SHP77 treated with DMSO at 0.1 percent for 48 hours (cell line): ENCODE results near the gene PTGDR.

Source experiments
- DNase-seq: peaks from one replicate; lab custom pipeline; 2025; lab: John Stamatoyannopoulos, UW

The PTGDR gene

GRCh38 chr14:52265253-52265652 lies 2.2 kb upstream of the PTGDR start:
- DNase-seq, result no peak

GRCh38 chr14:52266179-52266578 lies 1.3 kb upstream of the PTGDR start:
- DNase-seq, result no peak

GRCh38 chr14:52266782-52267181 lies 716 bp upstream of the PTGDR start:
- DNase-seq, result no peak

DNA sequence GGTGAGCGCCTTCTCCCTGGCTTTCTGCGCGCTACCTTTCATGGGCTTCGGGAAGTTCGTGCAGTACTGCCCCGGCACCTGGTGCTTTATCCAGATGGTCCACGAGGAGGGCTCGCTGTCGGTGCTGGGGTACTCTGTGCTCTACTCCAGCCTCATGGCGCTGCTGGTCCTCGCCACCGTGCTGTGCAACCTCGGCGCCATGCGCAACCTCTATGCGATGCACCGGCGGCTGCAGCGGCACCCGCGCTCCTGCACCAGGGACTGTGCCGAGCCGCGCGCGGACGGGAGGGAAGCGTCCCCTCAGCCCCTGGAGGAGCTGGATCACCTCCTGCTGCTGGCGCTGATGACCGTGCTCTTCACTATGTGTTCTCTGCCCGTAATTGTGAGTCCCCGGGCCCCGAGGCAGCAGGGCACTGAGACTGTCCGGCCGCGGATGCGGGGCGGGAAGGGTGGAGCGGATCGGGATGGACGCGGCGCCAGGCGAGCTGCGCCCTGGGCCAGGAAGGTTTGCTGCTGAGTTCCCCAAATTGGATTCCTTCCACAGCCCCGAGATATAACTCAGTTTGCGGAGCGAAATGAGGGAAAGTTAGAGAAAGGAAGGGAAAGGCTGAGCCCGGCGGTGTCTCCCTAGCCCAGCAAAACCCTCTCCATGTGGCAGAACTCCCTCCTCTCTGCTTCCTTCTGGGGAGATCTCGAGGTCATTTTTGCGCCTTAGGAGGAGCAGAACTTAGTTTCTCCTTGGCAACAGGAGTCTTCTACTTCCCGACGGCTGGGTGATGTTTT lies 972 bp downstream of the PTGDR start:
- DNase-seq, result no peak

DNA sequence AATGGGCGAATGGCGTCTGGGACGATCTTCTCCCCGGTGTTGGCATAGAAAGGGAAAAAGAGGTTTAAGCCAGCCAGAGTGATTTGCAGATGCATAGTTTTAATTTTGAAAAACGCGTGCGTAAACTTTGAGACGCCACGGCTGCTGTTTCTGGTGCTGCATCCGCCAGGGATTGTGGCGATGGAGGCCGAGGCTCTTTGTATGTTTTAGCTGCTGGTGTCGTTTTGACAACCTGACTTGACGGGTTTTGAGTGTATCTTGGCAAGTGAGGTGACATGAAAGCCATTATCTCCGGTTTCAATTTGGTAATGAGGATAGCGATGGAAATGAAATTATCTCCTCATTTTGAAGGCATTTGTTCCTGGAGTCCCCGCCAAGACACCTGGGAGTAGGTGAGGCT lies 1.6 kb downstream of the PTGDR start:
- no peak for DNase-seq

DNA sequence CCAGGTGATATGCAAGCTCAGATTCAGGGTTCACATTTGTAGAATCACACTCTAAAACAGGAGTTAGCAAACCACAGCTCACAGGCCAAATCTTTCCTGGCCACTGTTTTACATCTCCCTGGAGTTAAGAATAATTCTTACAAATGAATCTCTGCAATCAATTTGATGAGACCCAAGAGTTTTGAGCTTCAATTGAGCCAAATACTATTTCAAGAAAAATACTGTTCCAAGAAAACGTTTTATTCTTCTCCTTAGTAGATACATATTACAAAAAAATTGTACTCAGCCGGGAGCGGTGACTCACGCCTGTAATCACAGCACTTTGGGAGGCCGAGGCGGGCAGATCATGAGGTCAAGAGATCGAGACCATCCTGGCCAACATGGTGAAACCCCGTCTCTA lies 2.5 kb downstream of the PTGDR start:
- no peak for DNase-seq

DNA sequence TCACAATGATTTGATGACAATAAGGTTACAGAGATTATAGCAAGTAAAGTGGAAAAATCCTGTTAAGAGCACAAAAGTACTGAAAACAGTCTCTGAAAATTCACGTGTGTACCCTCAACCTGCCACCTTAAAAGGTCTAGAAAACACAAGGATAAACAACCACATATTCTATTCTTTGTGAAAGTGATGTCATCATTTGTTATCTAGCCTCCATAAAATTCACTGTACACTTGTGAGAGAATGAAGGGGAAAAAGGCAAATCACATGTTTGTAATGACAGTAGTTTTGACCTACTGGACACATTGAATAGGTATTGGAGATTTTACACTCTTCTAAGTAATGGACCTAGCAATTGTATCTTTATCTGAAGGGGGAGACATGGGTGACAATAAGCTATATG lies 4.0 kb downstream of the PTGDR start:
- DNase-seq, result no peak

GRCh38 chr14:52272375-52272774 lies 4.9 kb downstream of the PTGDR start:
- no peak for DNase-seq

DNA sequence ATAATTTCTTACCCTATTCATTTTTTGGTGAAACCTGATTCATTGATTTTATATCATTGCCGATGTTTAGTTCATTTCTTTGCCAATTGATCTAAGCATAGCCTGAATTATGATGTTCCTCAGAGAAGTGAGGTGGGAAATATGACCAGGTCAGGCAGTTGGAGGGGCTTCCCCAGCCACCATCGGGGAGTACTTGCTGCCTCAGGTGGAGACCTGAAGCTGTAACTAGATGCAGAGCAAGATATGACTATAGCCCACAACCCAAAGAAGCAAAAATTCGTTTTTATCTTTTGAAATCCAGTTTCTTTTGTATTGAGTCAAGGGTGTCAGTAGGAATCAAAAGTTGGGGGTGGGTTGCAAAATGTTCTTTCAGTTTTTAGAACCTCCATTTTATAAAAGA lies 7.9 kb downstream of the PTGDR start:
- no peak for DNase-seq

DNA sequence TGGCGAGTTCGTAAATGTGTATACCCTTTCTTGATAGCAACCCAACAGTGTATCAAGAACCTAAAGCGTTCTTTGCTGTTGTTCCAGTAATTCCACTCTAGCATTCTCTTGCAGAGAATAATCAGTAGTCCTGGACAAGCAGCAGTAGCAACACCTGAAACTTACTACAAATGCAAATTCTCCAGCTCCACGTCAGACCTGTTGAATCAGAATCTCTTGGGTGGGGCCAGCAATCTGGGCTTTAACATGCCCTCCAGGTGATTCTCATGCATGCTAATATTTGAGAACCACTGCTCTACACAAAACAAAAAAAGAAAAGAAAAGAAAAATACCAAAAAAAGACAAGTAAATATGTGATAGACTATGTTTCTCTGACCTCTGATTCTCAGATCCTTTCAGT lies 10.1 kb downstream of the PTGDR start:
- DNase-seq, result no peak

GRCh38 chr14:52279408-52279807 lies 11.9 kb downstream of the PTGDR start:
- DNase-seq, result peak; percentile 2

GRCh38 chr14:52283099-52283498 lies 15.6 kb downstream of the PTGDR start:
- DNase-seq, result no peak

- no peak for DNase-seq
Observed at GRCh38 chr14:52286661-52287649, 19.5 kb downstream of the PTGDR start.

DNA sequence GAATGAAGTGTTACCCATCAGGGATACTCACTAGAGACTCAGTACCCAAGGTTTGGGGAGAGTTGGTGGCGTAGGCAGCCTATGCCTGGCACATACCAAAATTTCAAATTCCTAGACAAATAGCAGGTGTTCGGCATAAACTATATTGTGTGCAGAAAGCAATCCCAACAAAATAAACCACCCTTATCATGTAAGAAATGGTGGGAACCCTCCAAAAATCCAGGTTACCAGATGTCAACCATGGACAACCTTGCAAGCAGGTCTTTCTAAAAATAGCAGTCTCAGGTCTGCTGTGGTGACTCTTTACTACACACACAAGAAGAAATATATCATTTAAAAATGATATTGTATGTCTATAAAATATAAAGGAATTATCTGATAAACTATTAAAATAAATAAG lies 28.9 kb downstream of the PTGDR start:
- DNase-seq, result no peak

DNA sequence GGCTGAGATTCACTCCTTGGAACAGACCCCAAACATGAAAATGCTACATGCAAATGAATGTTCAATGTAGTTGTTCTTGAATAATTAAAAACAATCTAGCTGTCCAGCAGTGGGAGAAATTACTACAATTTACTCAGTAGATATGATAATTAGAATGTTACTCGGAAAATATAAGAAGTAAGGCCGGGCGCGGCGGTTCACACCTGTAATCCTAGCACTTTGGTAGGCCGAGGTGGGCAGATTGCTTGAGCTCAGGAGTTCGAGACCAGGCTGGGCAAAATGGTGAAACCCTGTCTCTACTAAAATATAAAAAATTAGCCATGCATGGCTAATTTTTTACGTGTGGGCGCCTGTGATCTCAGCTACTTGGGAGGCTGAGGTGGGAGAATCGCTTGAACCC lies 31.3 kb downstream of the PTGDR start:
- no peak for DNase-seq

- peak; percentile 7 for DNase-seq
Observed at GRCh38 chr14:52299692-52300278, 32.3 kb downstream of the PTGDR start.

- no peak for DNase-seq
Observed at GRCh38 chr14:52303236-52303635, 35.7 kb downstream of the PTGDR start.

DNA sequence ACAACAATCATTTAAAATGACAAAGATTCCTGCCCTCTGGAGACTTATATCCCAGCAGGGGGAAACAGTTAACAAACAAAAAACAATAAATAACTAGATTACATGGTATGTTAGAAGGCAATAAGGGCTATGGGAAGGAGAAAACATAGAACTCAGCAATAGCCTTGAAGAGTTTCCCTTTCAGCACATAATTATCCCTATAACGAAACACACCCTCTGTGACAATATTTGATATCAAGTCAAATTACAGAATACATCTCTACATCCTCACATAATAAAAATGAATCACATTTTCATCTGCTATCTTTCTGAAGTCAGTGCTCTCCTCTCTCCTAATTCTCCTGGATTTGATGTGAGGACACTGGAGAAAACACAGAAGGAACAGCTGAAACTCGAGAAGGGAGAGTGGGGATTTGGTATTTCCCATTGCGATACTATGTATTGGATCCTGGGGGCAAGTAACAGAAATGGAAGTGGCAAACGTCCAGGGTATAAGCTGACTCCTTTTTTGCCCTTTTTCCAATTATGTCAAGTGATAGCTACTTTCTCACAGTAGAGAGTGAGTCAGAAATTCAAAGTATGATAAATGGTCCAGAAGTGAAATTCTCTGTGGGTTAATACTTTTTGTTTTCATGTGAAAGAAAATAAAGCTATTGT lies 36.9 kb downstream of the PTGDR start:
- no peak for DNase-seq

GRCh38 chr14:52305014-52305413 lies 37.5 kb downstream of the PTGDR start:
- DNase-seq, result no peak

GRCh38 chr14:52307376-52307775 lies 39.9 kb downstream of the PTGDR start:
- DNase-seq, result no peak

DNA sequence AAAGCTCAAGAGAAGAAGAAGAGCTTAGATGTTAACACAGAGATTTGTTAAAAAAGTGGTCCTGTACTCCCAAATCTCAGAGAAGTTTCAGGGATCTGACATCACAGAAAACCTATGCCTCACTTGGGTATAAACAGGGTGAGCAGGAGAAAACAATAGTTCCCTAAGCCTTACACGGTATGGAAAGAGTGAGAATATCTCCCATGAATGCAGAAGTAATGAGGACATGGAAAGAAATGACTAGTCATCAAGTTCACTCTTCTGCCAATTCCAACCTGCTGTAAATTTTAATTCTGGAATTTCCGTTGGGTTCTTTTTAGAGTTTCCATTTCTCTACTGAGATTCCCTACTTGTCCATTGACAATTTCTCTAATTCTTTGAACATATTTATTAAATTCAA lies 40.4 kb downstream of the PTGDR start:
- no peak for DNase-seq

DNA sequence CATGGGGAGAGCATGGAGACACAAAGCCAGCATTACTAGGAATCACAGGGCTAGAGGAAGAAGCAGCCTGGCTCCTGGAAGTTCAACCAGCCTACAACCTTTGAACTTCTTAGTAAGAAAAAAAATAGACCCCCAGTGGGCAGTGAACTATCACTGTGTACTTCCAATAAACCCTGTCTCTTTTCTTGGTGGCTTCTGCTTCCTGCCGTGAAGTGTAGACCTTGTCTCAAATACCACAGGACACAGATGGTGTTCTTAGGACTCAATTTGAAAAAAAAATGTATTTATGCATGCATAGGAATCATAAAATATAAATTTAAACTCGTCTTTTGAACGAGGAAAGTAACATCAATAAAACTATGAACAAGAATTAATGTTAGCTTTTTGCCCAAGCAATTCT lies 43.0 kb downstream of the PTGDR start:
- no peak for DNase-seq
